C4-2B (cell line): ENCODE results near the gene KMT2B.

ENCODE experiments used
- H3K27ac ChIP-seq: fragments of 450-650 bp; 2 replicates; pipeline ENCODE4 v1.5.1; 2017
- ZFX ChIP-seq: fragments of 450-650 bp; IDR thresholded peaks from 2 replicates; pipeline ENCODE4 v1.6.1; 2017
- TF ChIP-seq, protein P1 (sequence below): fragments of 450-650 bp; conservative IDR thresholded peaks from 2 replicates; pipeline ENCODE4 v1.5.1; 2017; ENCODE audit warnings: mild to moderate bottlenecking

KMT2B gene

GRCh38 chr19:35745328-35746086 lies 27.7 kb downstream of the KMT2B start, which contains the start of the genes PSENEN and U2AF1L4:
Gene PSENEN, plus strand, starts transcription at chr19:35745651. Its CDS starts 280 bp downstream, at chr19:35745931.
Gene U2AF1L4, minus strand, starts transcription at chr19:35745418. Its CDS starts 27 bp downstream, at chr19:35745391.
- TF ChIP-seq ZFX = no peak
- TF ChIP-seq, protein P1, sequence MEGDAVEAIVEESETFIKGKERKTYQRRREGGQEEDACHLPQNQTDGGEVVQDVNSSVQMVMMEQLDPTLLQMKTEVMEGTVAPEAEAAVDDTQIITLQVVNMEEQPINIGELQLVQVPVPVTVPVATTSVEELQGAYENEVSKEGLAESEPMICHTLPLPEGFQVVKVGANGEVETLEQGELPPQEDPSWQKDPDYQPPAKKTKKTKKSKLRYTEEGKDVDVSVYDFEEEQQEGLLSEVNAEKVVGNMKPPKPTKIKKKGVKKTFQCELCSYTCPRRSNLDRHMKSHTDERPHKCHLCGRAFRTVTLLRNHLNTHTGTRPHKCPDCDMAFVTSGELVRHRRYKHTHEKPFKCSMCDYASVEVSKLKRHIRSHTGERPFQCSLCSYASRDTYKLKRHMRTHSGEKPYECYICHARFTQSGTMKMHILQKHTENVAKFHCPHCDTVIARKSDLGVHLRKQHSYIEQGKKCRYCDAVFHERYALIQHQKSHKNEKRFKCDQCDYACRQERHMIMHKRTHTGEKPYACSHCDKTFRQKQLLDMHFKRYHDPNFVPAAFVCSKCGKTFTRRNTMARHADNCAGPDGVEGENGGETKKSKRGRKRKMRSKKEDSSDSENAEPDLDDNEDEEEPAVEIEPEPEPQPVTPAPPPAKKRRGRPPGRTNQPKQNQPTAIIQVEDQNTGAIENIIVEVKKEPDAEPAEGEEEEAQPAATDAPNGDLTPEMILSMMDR = no peak
- peak within 1 kb of the TSS; percentile 89 for H3K27ac ChIP-seq

- H3K27ac ChIP-seq = peak overlapping the region; percentile 89
- no peak for TF ChIP-seq ZFX
- TF ChIP-seq, protein P1 = no peak
Measured at GRCh38 chr19:35746087-35746462, 28.3 kb downstream of the KMT2B start.

GRCh38 chr19:35746531-35746930 lies 28.7 kb downstream of the KMT2B start:
- H3K27ac ChIP-seq = peak overlapping the region; percentile 89
- TF ChIP-seq, protein P1 = no peak
- TF ChIP-seq ZFX = no peak

DNA sequence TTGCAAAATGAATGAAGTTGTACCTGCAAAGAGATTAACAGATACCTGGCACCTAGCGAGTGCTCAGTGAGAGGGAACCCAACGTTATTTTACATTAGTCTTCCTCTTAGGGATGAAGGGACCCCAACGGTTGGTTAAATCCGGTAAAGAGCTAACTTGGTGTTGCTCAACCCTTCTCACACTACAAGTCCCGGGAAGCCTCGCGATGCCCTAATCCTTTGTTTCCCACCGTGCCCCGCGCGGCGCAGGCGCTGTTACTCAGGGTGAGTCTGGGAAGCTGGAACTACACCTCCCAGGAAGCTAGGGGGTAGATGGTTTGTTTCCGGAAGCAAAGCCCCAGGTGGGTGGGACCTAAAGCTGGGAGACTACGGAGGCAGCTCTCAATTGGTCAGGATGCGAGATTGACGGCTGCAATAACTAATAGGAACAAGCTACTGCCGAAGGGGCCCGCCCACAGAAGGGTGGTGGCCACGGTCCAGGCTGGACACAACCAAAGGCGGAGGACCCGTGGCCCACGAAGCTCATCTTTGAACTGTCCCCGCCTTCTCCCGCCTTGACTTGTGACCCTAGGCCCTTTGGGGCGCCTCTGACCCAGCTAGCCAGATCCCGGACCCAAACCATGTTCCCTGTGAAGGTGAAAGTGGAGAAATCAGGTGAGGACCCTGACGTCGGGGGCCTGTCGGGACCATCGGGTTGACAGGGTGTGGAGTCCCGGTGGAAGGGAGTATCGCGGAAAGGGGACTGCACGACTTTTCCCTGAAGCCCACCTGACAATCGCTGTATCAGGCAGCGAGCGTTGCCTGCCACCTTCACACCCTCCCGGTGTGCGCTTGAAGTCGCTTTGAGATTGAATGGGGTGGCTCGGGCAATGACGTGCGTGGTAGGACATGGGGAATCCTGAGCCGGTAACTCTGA lies 30.6 kb downstream of the KMT2B start, which contains the start of gene LIN37:
TSS of gene LIN37 (plus strand) at position 471 of the 915 bp plus-strand sequence. CDS start at position 620, 149 bp downstream.
- TF ChIP-seq, protein P1 = no peak
- no peak for TF ChIP-seq ZFX
- H3K27ac ChIP-seq = peak within 1 kb of the TSS; percentile 63

DNA sequence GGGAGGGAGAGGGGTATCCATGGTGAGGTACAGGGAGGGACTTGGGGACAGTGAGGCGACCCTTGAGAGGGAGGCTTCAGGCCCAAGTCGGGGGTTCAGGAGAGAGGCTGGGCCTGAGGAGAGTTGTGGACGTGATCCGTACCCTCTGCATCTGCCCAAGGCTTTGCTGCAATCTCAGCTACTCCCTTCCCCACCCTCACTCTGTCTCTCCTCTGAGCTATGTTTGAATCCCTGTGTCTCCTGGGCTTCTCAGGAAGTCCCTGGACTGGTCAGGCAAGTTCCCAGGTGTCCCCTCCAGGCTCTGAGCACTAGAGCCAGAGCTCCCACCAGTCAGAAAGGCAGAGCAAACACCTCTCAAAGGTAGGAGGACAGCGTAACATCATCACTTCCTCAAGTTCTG lies 32.4 kb downstream of the KMT2B start:
- no peak overlapping the region for H3K27ac ChIP-seq
- TF ChIP-seq ZFX = no peak
- TF ChIP-seq, protein P1 = no peak

DNA sequence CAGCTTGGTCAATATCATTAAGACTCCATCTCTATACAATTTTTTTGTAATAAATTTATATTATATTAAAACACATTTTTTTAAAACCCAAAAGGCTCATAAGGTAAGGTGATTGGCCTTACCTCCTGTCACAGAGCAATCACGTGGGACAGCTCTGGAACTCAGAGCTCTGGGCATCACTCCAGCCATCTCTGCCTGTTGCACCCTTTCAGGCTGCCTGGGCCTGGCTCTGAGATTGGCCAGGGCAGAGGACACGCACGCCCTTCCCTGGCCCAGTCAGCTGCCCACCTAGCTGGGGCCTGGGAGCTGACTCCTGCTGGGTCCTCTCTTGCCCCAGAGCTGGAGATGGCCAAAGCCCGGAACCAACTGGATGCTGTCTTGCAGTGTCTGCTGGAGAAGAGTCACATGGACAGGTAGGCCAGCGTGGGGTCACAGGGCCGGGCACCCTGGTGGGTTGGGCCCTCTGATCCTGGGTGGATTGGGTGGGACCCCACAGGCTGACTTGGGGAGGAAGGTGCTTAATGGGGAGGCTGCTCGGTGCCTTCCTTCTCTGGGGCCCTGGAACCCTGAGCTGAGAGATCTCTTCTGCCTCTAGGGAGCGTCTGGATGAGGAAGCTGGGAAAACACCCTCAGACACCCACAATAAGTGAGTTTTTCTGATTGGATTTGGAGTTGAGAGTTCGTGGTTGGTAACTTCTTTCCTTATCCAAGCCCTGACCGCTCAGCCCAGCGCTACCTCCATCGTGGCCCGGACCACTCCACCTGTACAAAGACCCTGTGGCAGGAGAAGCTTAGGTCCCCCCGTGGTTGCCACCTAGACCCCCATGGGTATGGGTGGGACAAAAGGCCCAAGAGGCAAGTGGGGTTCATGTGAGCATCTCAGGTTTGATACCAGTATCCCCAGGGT lies 34.3 kb downstream of the KMT2B start:
- no peak overlapping the region for H3K27ac ChIP-seq
- TF ChIP-seq ZFX = no peak
- TF ChIP-seq, protein P1 = no peak
